ENCODE data around the gene NKX6-2. TPM values are rescaled to one million over a fixed set of nuclear protein-coding genes. Genes with fewer than 3 reads are reported as not detected.

Gene NKX6-2
- total RNA-seq, 1 experiment from 2014 or later, result not detected

DNA sequence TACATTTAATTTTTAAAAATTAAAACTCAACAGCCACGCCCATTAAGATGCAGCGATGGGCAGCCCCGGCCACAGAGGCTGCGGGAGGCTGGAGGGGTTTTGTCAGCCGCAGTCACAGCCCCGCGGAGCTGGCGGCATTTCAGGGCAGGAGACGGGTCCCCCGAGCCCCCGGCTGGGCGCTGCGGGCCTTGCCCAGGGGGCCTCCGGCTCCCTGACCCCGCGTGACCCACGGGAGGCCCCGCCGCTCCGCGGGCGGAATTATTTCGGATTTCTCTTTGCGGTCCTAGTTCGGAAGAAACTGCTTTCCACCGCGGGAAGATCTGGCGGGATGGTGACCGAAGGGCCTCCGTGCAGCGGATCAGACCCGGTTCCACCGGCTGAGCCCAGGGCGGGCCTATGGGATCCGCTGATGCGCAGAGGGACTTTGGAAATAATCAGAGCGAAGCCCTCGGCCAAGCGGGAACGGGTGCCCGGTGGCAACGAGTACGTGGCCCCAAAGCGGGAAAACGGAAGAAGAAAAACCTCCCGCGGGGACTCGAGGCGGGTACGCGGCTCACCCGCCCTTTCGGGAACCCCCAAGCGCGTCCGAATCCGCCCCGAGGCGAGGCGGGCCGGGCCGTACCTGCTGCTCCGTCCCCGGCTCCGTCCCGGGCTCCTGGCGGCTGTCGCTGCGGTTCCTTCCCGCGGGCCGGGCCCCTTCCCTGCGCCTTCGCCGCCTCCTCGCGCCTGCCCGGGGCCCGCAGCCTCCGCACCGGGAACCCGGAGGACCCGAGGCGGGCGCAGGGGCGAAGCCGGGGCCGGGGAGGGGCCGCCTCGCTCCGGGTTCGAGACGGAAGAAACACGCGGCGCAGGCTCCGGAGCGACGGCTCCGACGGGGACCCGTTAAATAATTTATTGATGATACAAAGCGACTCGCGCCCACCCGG, 1.7 kb downstream of the NKX6-2 start:
- H3K36me3 ChIP-seq (ENCODE audit: insufficient read depth, low read length), result no peaks in the 10 kb centered on the region
- no peak overlapping the region for H3K27ac ChIP-seq (ENCODE audit: low read length)
- no peak overlapping the region for H3K4me2 ChIP-seq (ENCODE audit: low read depth, low read length, poor library complexity, severe bottlenecking)
- H3K4me1 ChIP-seq (ENCODE audit: low read length), result no peaks in the 10 kb centered on the region
- H3K4me3 ChIP-seq (ENCODE audit: low read length), result no peak overlapping the region
- H3K9ac ChIP-seq (ENCODE audit: low read length), result no peak overlapping the region
- H3K9me3 ChIP-seq (ENCODE audit: low read length), result no peaks in the 10 kb centered on the region
- DNase-seq, result no peak
- H3K79me2 ChIP-seq (ENCODE audit: low read length), result no peaks in the 10 kb centered on the region
- no peaks in the 10 kb centered on the region for H3K27me3 ChIP-seq (ENCODE audit: low read length)
- no peaks in the 10 kb centered on the region for H3K9me2 ChIP-seq (replicated peaks; ENCODE audit: insufficient read depth, low read length)
- H4K20me1 ChIP-seq (ENCODE audit: insufficient read depth, low read depth, low read length), result no peaks in the 10 kb centered on the region
- no peak overlapping the region for H2AFZ ChIP-seq (ENCODE audit: low read length)

GRCh38 chr10:132783165-132783939, 2.6 kb downstream of the NKX6-2 start:
- Histone ChIP-seq H3K79me2 (ENCODE audit: low read length) (no peaks in the 10 kb centered on the region), H3K9me2 (replicated peaks; ENCODE audit: insufficient read depth, low read length) (no peaks in the 10 kb centered on the region), H4K20me1 (ENCODE audit: insufficient read depth, low read depth, low read length) (no peaks in the 10 kb centered on the region), H3K27me3 (ENCODE audit: low read length) (no peaks in the 10 kb centered on the region), H3K4me1 (ENCODE audit: low read length) (no peaks in the 10 kb centered on the region), H3K4me3 (ENCODE audit: low read length) (no peak overlapping the region), H3K36me3 (ENCODE audit: insufficient read depth, low read length) (no peaks in the 10 kb centered on the region), H3K27ac (ENCODE audit: low read length) (no peak overlapping the region), H2AFZ (ENCODE audit: low read length) (no peak overlapping the region), H3K4me2 (ENCODE audit: low read depth, low read length, poor library complexity, severe bottlenecking) (no peak overlapping the region), H3K9me3 (ENCODE audit: low read length) (no peaks in the 10 kb centered on the region), H3K9ac (ENCODE audit: low read length) (no peak overlapping the region)
- DNase-seq, result no peak

GRCh38 chr10:132781556-132781955, 4.4 kb downstream of the NKX6-2 start:
- H3K27me3 ChIP-seq (ENCODE audit: low read length), result no peaks in the 10 kb centered on the region
- no peak for DNase-seq
- H3K9me3 ChIP-seq (ENCODE audit: low read length), result no peaks in the 10 kb centered on the region
- H3K27ac ChIP-seq (ENCODE audit: low read length), result no peak overlapping the region
- no peaks in the 10 kb centered on the region for H4K20me1 ChIP-seq (ENCODE audit: insufficient read depth, low read depth, low read length)
- H3K4me2 ChIP-seq (ENCODE audit: low read depth, low read length, poor library complexity, severe bottlenecking), result no peak overlapping the region
- H3K9ac ChIP-seq (ENCODE audit: low read length), result no peak overlapping the region
- H3K79me2 ChIP-seq (ENCODE audit: low read length), result no peaks in the 10 kb centered on the region
- H2AFZ ChIP-seq (ENCODE audit: low read length), result no peak overlapping the region
- H3K36me3 ChIP-seq (ENCODE audit: insufficient read depth, low read length), result no peaks in the 10 kb centered on the region
- no peaks in the 10 kb centered on the region for H3K4me1 ChIP-seq (ENCODE audit: low read length)
- no peaks in the 10 kb centered on the region for H3K9me2 ChIP-seq (replicated peaks; ENCODE audit: insufficient read depth, low read length)
- H3K4me3 ChIP-seq (ENCODE audit: low read length), result no peak overlapping the region

GRCh38 chr10:132780356-132780755, 5.6 kb downstream of the NKX6-2 start:
- no peak overlapping the region for H3K9ac ChIP-seq (ENCODE audit: low read length)
- H4K20me1 ChIP-seq (ENCODE audit: insufficient read depth, low read depth, low read length), result no peaks in the 10 kb centered on the region
- H3K36me3 ChIP-seq (ENCODE audit: insufficient read depth, low read length), result no peaks in the 10 kb centered on the region
- no peaks in the 10 kb centered on the region for H3K79me2 ChIP-seq (ENCODE audit: low read length)
- no peaks in the 10 kb centered on the region for H3K9me2 ChIP-seq (replicated peaks; ENCODE audit: insufficient read depth, low read length)
- H3K4me3 ChIP-seq (ENCODE audit: low read length), result no peak overlapping the region
- no peak overlapping the region for H2AFZ ChIP-seq (ENCODE audit: low read length)
- H3K4me2 ChIP-seq (ENCODE audit: low read depth, low read length, poor library complexity, severe bottlenecking), result no peak overlapping the region
- no peaks in the 10 kb centered on the region for H3K4me1 ChIP-seq (ENCODE audit: low read length)
- DNase-seq, result no peak
- no peak overlapping the region for H3K27ac ChIP-seq (ENCODE audit: low read length)
- no peaks in the 10 kb centered on the region for H3K27me3 ChIP-seq (ENCODE audit: low read length)
- no peaks in the 10 kb centered on the region for H3K9me3 ChIP-seq (ENCODE audit: low read length)

DNA sequence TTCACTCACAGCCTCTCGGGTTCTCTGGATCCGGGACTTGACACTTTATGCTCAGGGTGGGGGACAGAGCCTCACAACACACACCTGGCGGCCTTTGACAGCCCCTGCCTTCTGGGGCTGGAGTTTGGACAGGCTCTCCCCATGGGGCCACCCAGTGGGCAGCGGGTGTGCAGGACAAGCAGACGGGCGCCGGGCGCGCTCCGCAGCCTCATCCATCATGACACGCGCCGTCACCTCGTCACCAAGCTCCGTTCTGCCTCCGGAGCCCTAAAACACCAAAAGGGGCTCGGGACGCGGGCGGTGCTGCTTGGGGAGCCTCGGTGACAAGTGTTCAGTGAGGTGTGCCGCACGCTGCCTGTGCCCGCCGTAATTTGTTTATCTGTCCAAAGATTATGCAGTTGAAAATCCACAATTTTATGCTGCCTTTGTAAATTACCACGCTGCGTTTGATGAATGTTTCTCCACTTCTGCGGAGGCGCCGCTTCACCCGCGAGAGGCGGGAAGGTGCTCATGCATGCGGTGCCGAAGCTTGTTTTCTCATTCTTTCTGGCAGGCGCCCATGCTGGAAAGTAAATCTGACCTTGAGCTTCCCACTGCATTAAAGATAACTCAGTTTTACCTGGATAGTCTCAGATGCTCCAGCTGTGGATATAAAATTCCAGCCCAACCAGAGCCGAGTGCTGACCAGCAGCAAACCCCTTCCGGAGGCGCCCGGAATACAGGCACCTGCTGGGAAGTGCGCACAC, 6.2 kb downstream of the NKX6-2 start:
- H3K9me3 ChIP-seq (ENCODE audit: low read length), result no peaks in the 10 kb centered on the region
- no peak overlapping the region for H2AFZ ChIP-seq (ENCODE audit: low read length)
- H3K36me3 ChIP-seq (ENCODE audit: insufficient read depth, low read length), result no peaks in the 10 kb centered on the region
- no peak overlapping the region for H3K4me2 ChIP-seq (ENCODE audit: low read depth, low read length, poor library complexity, severe bottlenecking)
- H3K27me3 ChIP-seq (ENCODE audit: low read length), result no peaks in the 10 kb centered on the region
- H3K4me1 ChIP-seq (ENCODE audit: low read length), result no peaks in the 10 kb centered on the region
- H3K9ac ChIP-seq (ENCODE audit: low read length), result no peak overlapping the region
- H4K20me1 ChIP-seq (ENCODE audit: insufficient read depth, low read depth, low read length), result no peaks in the 10 kb centered on the region
- H3K27ac ChIP-seq (ENCODE audit: low read length), result no peak overlapping the region
- DNase-seq, result no peak
- H3K79me2 ChIP-seq (ENCODE audit: low read length), result no peaks in the 10 kb centered on the region
- H3K9me2 ChIP-seq (replicated peaks; ENCODE audit: insufficient read depth, low read length), result no peaks in the 10 kb centered on the region
- no peak overlapping the region for H3K4me3 ChIP-seq (ENCODE audit: low read length)

GRCh38 chr10:132777441-132777840, 8.5 kb downstream of the NKX6-2 start:
- Histone ChIP-seq H3K4me3 (ENCODE audit: low read length) (no peak overlapping the region), H3K79me2 (ENCODE audit: low read length) (no peaks in the 10 kb centered on the region), H3K9ac (ENCODE audit: low read length) (no peak overlapping the region), H3K9me2 (replicated peaks; ENCODE audit: insufficient read depth, low read length) (no peaks in the 10 kb centered on the region), H3K4me1 (ENCODE audit: low read length) (no peaks in the 10 kb centered on the region), H3K9me3 (ENCODE audit: low read length) (no peaks in the 10 kb centered on the region), H3K27ac (ENCODE audit: low read length) (no peak overlapping the region), H3K27me3 (ENCODE audit: low read length) (no peaks in the 10 kb centered on the region), H2AFZ (ENCODE audit: low read length) (no peak overlapping the region), H3K36me3 (ENCODE audit: insufficient read depth, low read length) (no peaks in the 10 kb centered on the region), H4K20me1 (ENCODE audit: insufficient read depth, low read depth, low read length) (no peaks in the 10 kb centered on the region), H3K4me2 (ENCODE audit: low read depth, low read length, poor library complexity, severe bottlenecking) (no peak overlapping the region)
- DNase-seq, result no peak

- Histone ChIP-seq H3K36me3 (ENCODE audit: insufficient read depth, low read length) (no peaks in the 10 kb centered on the region), H3K27ac (ENCODE audit: low read length) (no peak overlapping the region), H3K79me2 (ENCODE audit: low read length) (no peaks in the 10 kb centered on the region), H2AFZ (ENCODE audit: low read length) (no peak overlapping the region), H3K4me3 (ENCODE audit: low read length) (no peak overlapping the region), H3K4me1 (ENCODE audit: low read length) (no peaks in the 10 kb centered on the region), H3K9me2 (replicated peaks; ENCODE audit: insufficient read depth, low read length) (no peaks in the 10 kb centered on the region), H3K27me3 (ENCODE audit: low read length) (no peaks in the 10 kb centered on the region), H3K9me3 (ENCODE audit: low read length) (no peaks in the 10 kb centered on the region), H3K4me2 (ENCODE audit: low read depth, low read length, poor library complexity, severe bottlenecking) (no peak overlapping the region), H3K9ac (ENCODE audit: low read length) (no peak overlapping the region), H4K20me1 (ENCODE audit: insufficient read depth, low read depth, low read length) (no peaks in the 10 kb centered on the region)
- no peak for DNase-seq
Observed at GRCh38 chr10:132776821-132777220, 9.1 kb downstream of the NKX6-2 start.

DNA sequence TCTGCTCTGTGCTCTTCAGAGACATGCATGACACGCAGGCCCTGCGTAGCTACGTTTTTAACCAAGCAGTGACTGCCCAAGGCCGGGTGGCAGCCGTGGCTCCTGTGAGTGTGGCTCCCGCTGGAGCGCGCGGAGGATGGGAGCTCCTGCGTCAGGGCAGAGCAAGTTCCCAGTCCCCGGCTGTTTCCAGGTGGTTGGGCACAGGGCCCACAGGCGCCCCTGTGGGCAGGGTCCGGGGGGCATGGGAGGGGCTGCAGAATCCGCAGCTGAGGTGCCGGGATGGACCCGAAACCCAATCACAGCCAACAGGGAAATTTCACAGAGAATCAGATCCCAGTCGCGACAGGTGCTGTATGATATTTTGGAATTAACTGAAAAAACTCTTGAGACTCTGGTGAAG, 9.8 kb downstream of the NKX6-2 start:
- Histone ChIP-seq H3K79me2 (ENCODE audit: low read length) (no peaks in the 10 kb centered on the region), H3K4me3 (ENCODE audit: low read length) (no peak overlapping the region), H3K27ac (ENCODE audit: low read length) (no peak overlapping the region), H3K4me1 (ENCODE audit: low read length) (no peaks in the 10 kb centered on the region), H3K9me3 (ENCODE audit: low read length) (peaks cover 2% of the 10 kb centered on the region; the same call in 1 of the 2 replicates), H3K27me3 (ENCODE audit: low read length) (no peaks in the 10 kb centered on the region), H3K9me2 (replicated peaks; ENCODE audit: insufficient read depth, low read length) (no peaks in the 10 kb centered on the region), H3K36me3 (ENCODE audit: insufficient read depth, low read length) (no peaks in the 10 kb centered on the region), H2AFZ (ENCODE audit: low read length) (no peak overlapping the region), H3K9ac (ENCODE audit: low read length) (no peak overlapping the region), H4K20me1 (ENCODE audit: insufficient read depth, low read depth, low read length) (no peaks in the 10 kb centered on the region), H3K4me2 (ENCODE audit: low read depth, low read length, poor library complexity, severe bottlenecking) (no peak overlapping the region)
- no peak for DNase-seq

Measured in Karpas-422 (cell line).